GM21515 (cell line): Measurements from ENCODE around the gene PRKCZ.

Experiments used
- ATAC-seq: cut with Tn5 transposase; IDR thresholded peaks from one replicate; pipeline ENCODE4 v1.9.1; 2021; ENCODE audit not compliant: unreplicated experiment

PRKCZ gene

GRCh38 chr1:2188336-2188735, 138.1 kb downstream of the PRKCZ start:
- ATAC-seq: no peak

GRCh38 chr1:2189459-2190425, 139.5 kb downstream of the PRKCZ start:
- peak; percentile 72 for ATAC-seq

- no peak for ATAC-seq
Measured at GRCh38 chr1:2190491-2190976, 140.3 kb downstream of the PRKCZ start.

- no peak for ATAC-seq
Measured at GRCh38 chr1:2192031-2192995, 142.1 kb downstream of the PRKCZ start.

GRCh38 chr1:2193514-2194281, 143.5 kb downstream of the PRKCZ start:
- ATAC-seq: no peak

GRCh38 chr1:2194319-2194897, 144.2 kb downstream of the PRKCZ start, which contains the start of gene FAAP20:
TSS of gene FAAP20 (minus strand) at chr1:2194772. CDS start at chr1:2194749, 23 bp downstream.
- ATAC-seq: peak; percentile 49

GRCh38 chr1:2194898-2195673, 144.9 kb downstream of the PRKCZ start:
- peak; percentile 54 for ATAC-seq

- ATAC-seq: no peak
Measured at GRCh38 chr1:2195785-2196184, 145.6 kb downstream of the PRKCZ start.

GRCh38 chr1:2196901-2197638, 146.9 kb downstream of the PRKCZ start:
- no peak for ATAC-seq

GRCh38 chr1:2197707-2198165, 147.5 kb downstream of the PRKCZ start:
- no peak for ATAC-seq

GRCh38 chr1:2198571-2198970, 148.4 kb downstream of the PRKCZ start:
- no peak for ATAC-seq

- no peak for ATAC-seq
Measured at GRCh38 chr1:2199042-2199810, 149.0 kb downstream of the PRKCZ start.

GRCh38 chr1:2200308-2200943, 150.2 kb downstream of the PRKCZ start:
- no peak for ATAC-seq

- no peak for ATAC-seq
Measured at GRCh38 chr1:2201062-2201461, 150.9 kb downstream of the PRKCZ start.

GRCh38 chr1:2202008-2202575, 151.9 kb downstream of the PRKCZ start:
- no peak for ATAC-seq

GRCh38 chr1:2202843-2203601, 152.8 kb downstream of the PRKCZ start:
- ATAC-seq: no peak
